NCI-H1436 (cell line): Measurements from ENCODE around the gene MTUS2.
A peak's percentile ranks its signal among the peaks of the same experiment; 100 is the strongest.

Experiments
- DNase-seq: peaks from one replicate; lab custom pipeline; 2025; lab: John Stamatoyannopoulos, UW

MTUS2 gene

DNA sequence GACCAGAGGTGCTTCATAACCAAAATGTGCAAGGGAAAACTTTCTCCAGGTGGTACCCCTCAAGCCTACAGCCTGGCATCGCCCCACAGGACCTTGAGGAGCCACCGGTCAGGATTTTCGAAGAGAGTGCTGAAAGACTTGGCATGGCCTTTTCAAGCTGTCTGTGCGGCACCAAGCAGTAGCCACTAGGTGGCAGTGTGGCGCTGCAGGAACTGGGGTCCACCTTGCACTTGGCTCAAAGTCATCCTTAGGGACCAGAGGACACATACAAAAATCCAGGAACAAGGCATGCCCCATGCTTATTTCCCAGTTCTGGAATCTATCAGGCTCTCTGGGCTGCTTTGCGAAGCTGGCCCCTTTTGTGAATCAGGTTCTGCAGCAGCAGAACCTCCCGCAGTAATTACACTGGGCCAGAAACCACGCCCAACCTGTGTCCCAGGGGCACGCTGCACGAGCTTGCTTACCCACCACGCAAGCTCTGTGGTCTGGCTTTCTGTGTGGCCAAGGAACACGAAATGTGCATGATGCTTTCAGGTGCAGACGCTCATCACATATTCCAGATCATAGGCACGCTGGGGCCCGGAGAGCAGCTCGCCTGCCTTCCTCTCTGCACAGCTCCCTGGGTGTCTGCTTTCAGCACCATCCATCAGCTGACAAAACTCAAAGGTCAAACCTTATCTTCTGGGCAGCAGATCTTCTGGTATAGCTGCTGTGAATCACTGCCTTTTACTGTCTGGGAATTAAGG, 688.2 kb downstream of the MTUS2 start:
- DNase-seq, result peak; percentile 42

GRCh38 chr13:29508876-29509252, 688.7 kb downstream of the MTUS2 start:
- DNase-seq, result no peak

DNA sequence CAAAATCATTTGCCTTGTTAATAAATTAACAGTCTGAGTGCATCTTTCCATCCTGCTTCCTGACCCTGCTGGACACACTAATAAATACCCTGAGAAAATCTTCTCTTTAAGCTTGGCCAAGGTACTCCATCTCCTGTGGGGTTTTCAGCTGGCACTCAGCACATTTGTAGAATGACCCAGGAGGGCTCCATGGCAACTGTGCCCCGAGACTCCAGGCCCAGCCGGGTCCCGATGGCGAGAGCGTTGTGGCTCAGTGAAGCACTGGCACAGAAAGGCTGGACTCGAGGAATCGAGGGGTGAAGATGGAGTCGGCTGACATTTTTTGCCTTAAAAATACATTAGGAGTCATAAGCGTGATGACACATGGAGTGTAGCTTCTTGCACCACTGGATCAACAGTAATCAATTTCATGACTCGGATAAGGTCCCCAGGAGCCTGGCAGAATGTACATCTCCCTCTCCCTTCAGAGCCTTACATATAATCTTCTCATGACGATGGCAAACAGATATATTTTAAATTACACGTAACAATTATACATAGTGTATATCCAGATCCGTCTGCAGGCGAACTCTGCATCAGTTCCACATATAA, 690.0 kb downstream of the MTUS2 start:
- no peak for DNase-seq

GRCh38 chr13:29510651-29511084, 690.5 kb downstream of the MTUS2 start:
- no peak for DNase-seq

- DNase-seq, result no peak
Measured at GRCh38 chr13:29511106-29511796, 691.1 kb downstream of the MTUS2 start.

DNA sequence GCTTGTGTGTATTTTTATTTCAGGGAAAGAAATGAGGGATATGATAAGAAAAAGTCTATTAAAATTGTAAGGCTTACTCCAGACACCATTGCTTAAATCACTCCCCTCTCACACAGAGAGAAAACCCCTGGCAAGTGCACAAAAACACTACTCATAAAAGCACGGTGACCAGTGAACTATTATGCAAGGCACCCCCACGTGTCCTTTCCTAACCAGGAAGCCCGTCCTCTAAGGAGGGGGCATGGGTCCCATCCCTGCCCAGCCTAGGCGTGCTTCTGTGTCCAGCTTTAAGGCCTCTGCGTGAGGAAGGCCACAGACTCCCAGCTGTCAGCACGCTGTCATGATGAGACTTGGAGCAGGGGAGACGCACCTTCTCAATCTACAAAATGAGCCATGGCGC, 691.8 kb downstream of the MTUS2 start:
- DNase-seq, result no peak

DNA sequence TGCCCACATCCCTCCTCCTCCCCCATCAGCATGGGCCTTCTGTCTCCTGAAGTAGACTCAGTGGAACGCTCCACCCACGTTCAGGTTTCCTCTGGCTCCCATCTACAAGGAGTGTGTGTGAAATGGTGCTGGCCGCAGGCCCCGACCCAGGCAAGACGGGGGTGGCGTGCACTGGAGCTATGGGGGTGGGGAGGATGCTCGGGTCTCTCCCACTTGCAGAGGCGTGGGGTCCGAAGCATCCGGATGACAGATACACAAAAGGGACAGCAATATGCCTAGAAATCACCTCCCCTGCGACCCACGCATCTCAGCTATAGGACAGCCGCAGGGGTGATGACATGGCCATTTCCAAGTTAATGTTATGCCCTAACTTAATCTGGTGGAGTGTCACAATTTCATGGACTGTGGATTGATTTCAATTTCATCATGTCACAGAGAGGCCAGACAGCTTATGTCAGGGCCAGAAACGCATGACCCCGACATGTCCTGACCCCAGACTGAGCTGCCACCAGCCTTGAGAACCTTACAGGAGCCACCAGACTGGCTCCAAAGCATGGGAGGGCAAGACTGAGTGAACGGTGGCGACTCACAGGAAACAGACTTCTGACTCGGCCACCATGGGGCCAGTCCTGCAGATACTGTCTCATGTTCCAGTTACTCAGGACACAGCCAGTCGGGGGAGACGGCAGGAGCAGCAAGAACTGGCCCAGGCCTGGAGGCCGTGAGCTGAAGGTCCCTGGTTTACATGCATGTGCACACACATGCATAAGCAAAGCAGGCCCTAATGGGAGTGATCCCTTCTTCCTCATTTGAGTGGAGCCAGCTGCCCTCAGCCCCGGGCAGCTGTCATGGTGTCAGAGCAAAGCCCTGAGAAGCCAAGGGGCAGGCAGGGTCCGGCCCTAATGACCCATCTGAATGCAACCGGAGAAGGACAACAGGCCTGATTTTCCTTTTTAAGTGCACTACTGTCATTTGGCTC, 693.2 kb downstream of the MTUS2 start:
- DNase-seq, result no peak

- no peak for DNase-seq
Measured at GRCh38 chr13:29513981-29514719, 694.0 kb downstream of the MTUS2 start.

DNA sequence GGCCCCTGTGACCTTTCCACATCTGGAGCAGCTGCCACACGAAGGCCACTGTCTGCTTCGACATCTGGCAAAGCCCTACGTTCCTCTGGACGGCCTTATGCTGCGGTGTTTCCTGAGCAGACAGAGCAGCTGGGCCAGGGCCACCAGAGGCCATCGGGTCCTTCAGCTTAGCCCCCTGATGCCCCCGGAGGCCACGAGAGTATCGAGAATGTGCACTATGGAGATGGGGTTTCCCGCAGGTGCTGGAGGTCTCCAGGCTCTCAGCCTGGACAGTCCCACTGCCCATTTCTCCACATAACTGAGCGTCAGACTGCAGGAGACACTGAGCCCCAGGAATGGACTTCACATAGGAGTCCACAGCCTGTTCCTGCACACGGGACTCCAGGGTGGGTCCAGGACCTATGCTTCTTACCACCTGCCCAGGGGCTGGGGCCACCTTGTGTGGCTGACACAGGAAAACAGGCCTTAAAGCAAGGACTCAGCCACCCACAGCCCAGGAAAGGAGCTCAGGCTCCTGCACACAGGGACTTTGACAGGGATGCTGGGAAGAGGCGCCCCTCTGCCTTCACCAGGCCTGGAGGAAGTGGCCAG, 694.7 kb downstream of the MTUS2 start:
- no peak for DNase-seq

DNA sequence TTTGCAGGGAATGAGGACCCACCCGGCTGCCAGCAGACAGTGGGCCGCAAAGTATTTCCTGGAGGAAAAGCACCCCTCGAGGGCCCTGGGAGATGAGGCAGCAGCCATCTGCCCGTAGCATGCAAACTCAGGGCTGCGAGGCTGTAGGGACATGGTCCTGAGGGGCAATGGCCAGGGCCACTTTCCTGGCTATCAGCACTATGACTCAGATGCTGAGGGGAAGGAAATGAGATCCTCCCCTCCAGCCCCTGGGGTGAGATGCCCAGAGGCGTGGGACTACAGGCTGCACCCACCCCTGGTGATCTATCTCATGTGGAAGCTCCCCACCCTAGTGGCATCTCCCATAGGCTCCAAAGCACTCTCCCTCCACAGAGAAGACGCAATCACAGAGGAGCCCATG, 695.2 kb downstream of the MTUS2 start:
- DNase-seq, result no peak

DNA sequence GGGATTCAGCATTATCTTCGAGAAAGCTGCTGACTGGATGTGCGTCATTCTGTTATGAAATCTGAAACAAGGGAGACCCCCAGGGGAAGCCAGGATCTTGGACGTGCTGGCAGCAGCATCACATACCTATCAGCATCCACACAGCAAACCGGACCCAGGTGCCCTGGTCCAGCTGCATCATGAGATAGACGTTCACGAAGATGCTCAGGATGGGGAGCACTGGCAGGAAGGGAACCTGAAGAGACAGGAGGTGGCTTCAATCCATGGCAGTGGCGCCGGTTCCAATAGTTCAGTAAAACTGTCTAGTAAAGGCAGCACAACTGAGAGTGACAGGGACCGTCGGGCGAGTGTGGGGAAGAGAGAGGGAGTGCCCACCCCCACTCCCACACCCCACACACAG, 695.9 kb downstream of the MTUS2 start:
- DNase-seq, result no peak

- DNase-seq, result no peak
Measured at GRCh38 chr13:29516880-29517279, 696.7 kb downstream of the MTUS2 start.

- DNase-seq, result no peak
Measured at GRCh38 chr13:29519921-29520320, 699.8 kb downstream of the MTUS2 start.

DNA sequence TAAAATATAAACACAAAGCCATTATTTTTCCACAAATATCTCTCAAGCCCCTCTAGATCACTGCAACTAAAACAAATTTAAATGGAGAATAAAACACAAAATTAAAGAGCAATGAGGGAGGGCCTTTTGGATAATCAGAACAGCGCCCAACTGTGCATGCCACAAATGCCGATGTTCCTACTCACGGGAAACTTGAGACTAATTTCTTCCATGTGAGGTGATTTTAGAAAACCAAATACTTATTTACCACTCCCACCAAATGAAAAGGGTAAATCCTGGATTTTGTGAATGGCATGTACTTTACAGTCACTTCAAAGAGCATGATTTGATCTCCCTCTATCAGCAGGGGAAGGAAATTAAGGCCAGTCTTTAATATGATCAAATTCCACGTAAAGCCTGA, 700.5 kb downstream of the MTUS2 start:
- DNase-seq, result no peak

DNA sequence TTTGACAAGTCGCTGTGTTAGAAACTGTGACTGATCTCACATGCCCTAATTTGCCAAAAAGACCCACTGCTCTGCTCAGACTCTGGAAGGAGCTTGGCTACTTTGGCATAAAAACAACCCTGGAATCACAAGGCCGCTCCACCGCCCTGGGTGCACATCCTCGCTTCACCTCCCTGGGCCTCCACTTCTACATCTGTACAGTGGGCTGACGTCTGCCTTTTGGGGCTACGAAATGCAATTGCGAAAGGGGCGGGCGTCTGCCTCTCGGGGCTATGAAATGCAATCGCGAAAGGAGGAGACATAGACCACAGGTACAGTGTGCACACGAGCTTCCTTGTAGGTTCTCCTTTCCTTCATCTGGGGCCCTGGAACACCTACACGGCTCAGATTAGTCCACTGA, 701.2 kb downstream of the MTUS2 start:
- DNase-seq, result no peak

- DNase-seq, result no peak
Measured at GRCh38 chr13:29522044-29522685, 702.0 kb downstream of the MTUS2 start.

DNA sequence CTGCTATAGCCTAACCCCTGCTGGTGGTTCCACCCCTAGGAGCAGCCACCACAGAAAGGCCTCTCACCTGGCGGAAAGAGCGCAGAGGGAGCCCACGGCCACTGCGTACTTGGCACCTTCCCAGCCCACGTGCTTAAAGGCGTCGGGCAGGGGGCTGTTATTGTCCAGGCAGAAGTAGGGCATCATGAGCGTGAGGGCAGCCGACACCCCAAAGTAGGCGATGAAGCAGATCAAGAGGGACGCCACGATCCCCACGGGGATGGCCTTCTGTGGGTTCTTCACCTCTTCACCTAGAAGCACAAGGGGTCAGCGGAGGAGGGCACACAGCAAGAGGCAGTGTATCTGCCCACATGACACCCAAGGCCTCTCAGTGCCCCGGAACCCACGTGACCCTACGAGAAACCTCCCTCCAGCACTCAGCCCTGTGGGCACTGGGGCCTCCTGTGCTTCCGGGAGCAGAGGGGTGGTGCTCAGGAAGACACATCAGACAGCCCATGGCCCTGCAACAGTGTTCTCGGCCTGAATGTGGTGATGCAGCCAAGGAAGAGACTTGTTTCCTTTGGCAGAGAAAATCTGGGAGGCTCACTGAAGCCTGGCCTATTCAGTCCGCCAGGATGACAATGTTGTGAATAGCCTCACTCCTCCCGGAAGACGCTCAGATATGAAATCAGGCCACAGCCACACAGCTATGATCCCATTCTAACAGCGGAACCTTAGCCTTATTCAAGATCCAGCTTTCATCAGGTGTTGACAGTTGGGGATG, 703.2 kb downstream of the MTUS2 start:
- no peak for DNase-seq

DNA sequence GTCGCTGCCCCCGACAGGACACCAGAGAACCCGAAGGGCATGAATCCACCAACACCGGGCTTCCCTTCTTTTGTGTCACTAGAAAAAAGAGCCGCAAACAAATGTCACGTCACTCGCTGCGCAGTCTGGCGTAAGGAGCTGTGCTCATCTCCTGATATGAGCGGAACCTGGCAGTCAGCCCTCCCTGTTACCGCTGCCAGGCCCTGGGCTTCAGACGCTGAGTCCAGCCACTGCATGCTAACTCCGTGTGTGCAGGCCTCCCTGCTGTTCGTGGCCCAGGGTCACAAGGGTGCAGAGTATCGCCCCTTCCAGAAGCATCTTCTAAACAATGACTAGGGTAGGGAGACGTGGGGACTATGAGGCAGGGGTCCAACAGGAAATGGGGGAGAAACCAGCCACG, 704.0 kb downstream of the MTUS2 start:
- DNase-seq, result no peak

- no peak for DNase-seq
Measured at GRCh38 chr13:29524641-29525040, 704.5 kb downstream of the MTUS2 start.

DNA sequence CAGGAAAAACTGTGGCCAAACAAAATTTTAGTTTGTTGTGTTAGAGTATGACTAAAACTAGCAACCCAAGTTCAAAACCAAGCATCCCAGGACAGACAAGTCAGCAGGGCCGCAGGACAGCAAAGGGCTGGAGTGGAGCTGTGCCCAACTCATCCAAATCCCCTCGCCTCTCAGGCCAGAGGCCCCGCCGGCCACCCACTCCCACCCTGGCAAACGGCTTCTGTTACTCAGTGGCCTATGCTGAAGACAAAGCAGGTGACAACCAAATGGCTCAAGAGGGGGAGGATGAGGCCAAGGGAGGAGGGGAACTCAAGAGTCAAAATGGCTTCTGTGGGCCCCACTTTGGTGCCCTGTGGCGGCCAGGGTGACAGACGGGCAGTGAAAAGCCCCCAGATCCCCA, 705.6 kb downstream of the MTUS2 start:
- DNase-seq, result no peak
